Fibroblast of lung (primary cell): Measurements from ENCODE around the gene NDUFA12.

Source experiments
- CTCF ChIP-seq, 2 donors: IDR thresholded peaks in 1 of 2; conservative IDR thresholded peaks in 1 of 2; 1 replicate in 1 of 2; 2 replicates in 1 of 2; pipeline ENCODE4 v1.5.1; 2011 to 2012; ENCODE audit warnings: low read length in 2 of 2, control low read depth in 1 of 2, inconsistent platforms in 1 of 2, low read depth in 1 of 2, mild to moderate bottlenecking in 1 of 2
- EZH2 ChIP-seq: IDR thresholded peaks from 2 replicates; pipeline ENCODE4 v1.5.1; 2012; ENCODE audit warnings: low read length, control low read depth, mild to moderate bottlenecking; ENCODE audit errors: missing control alignments

- TF ChIP-seq CTCF (conservative IDR thresholded peaks at IDR 0.05 in 1 of 2, IDR thresholded peaks at IDR 0.05 in 1 of 2; ENCODE audit: low read depth in 1 of 2, low read length in 2 of 2) (no peak), EZH2 (no peak)
These were observed 19.0 kb upstream of the NDUFA12 start for GRCh38 chr12:95022477-95022876.
